Stimulated activated naive CD8-positive, alpha-beta T cell treated with anti-CD3 and anti-CD28 coated beads, Interleukin-15, amount 100 ng/mL, for 72 hours (primary cell): ENCODE data around the gene RHBDL3.
"Not testable (repeated sequence)": the region's sequence is repeated elsewhere in the genome, so short reads cannot be mapped to it uniquely, and the experiment has no call there.

Experiments used
- ATAC-seq: fragments of 150-1000 bp; cut with Tn5 transposase; 2 replicates; pipeline ENCODE4 v1.10.0; 2021; ENCODE audit warnings: mild to moderate bottlenecking, moderate library complexity
- DNase-seq, 2 donors: peaks; one replicate each; pipeline ENCODE4 v3.0.0; 2021 to 2022
- H3K27ac Mint-ChIP-seq, 2 donors: one replicate each; pipeline ENCODE4 v1.8.0; 2022; ENCODE audit warnings: mild to moderate bottlenecking in 2 of 2, mixed read lengths in 2 of 2, moderate library complexity in 2 of 2
- H3K27me3 Mint-ChIP-seq: one replicate; pipeline ENCODE4 v1.8.0; 2022; ENCODE audit warnings: mixed read lengths
- H3K4me1 Mint-ChIP-seq: one replicate; pipeline ENCODE4 v1.8.0; 2022; ENCODE audit warnings: mild to moderate bottlenecking, mixed read lengths
- H3K4me3 Mint-ChIP-seq, 2 donors: one replicate each; pipeline ENCODE4 v1.8.0; 2022; ENCODE audit warnings: mild to moderate bottlenecking in 2 of 2, mixed read lengths in 2 of 2, moderate library complexity in 1 of 2
- H3K9me3 Mint-ChIP-seq, 2 donors: one replicate each; pipeline ENCODE4 v1.8.0; 2022; ENCODE audit warnings: mixed read lengths in 2 of 2

Gene RHBDL3

DNA sequence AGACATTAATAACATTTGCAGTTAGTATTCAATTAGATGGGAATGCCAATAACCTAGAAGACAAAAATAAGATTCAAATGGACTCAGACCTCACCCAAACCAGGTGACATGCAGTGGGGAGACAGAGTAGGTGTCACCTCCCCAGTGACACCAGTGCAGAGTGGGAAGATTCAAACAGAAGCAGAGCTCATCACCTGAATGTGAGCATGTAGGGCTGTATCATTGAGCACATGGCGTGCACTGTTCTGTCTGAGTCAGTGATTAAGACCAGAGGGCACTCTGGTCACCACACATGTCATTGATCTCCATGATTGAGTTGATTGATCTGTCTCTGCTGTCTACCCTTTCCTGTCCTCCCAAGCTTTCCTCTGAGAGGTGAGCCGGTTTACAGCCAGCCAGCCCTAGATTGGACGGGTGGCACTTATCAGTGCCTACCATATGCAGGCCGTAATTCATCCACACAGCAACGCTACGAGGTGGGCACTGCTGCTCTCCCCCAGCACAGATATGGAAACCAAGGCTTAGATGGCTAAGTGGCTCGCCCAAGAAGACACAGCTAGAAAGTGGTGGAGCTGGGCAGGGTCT lies 34.0 kb downstream of the RHBDL3 start:
- Mint-ChIP-seq H3K4me3 (no peak overlapping the region), H3K27ac (no peak overlapping the region), H3K4me1 (no peaks in the 10 kb centered on the region), H3K27me3 (no peaks in the 10 kb centered on the region), H3K9me3 (no peaks in the 10 kb centered on the region)
- ATAC-seq (no peak), DNase-seq (no peak)

DNA sequence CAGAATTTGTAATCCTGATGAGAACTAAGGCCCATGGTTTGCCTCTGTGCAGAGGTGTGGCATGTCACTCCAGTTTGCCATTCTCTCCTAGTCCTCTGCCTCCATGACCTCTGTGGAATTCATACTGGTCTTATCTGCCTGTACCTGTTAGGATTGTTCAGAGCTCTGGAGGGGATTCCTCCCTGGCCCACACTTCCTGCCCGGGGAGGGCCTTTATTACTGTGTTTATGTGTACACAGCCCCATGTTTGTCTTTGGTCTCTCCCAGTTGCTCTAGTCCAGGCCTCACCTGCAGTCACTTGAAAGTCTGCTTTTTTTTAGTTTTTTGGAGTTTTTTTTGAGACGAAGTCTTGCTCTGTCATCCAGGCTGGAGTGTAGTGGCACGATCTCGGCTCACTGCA lies 36.4 kb downstream of the RHBDL3 start:
- Mint-ChIP-seq H3K27me3 (no peaks in the 10 kb centered on the region), H3K27ac (no peak overlapping the region), H3K4me3 (no peak overlapping the region), H3K4me1 (no peaks in the 10 kb centered on the region), H3K9me3 (no peaks in the 10 kb centered on the region)
- no peak for ATAC-seq
- no peak for DNase-seq

DNA sequence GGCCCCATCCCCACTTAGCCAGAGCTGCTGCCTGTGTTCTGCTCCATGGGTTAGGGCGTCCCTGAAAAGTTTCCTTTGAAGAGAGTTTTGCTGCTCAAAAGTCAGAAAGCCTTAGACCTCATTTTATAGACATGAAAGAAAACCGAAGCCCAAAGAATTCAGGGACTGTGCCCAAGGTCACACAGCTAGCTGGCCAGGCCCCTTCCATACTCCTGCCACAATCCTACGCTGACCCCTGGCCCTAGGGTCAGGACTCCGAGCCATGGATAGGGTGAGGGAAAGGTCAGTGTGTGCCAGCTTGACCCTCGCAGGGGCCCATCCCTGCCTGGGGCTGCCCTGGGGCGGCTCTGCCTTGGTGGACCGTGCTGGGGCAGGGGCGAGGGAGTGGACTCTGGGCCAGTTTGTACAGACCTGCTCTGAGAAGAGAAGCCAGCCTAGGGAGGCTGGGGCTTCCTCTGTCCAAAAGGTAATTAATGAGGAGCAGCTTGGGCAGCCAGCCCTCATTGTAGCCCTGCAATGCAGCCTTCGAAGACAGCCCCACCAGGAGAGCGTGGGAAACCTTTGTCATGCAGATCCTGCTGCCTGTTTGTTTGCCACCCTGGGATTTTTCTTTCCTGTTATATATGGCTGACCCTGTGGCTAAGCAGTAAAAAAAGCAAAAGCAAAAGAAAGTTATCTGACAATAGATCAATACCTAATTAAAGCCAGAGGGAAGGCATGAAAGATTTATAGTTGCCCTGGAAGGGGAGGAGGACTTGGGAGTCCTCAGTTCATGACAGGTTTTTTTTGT lies 37.4 kb downstream of the RHBDL3 start:
- no peak for DNase-seq
- Mint-ChIP-seq H3K9me3 (no peaks in the 10 kb centered on the region), H3K27me3 (no peaks in the 10 kb centered on the region), H3K4me3 (no peak overlapping the region), H3K27ac (no peak overlapping the region), H3K4me1 (no peaks in the 10 kb centered on the region)
- ATAC-seq: no peak

DNA sequence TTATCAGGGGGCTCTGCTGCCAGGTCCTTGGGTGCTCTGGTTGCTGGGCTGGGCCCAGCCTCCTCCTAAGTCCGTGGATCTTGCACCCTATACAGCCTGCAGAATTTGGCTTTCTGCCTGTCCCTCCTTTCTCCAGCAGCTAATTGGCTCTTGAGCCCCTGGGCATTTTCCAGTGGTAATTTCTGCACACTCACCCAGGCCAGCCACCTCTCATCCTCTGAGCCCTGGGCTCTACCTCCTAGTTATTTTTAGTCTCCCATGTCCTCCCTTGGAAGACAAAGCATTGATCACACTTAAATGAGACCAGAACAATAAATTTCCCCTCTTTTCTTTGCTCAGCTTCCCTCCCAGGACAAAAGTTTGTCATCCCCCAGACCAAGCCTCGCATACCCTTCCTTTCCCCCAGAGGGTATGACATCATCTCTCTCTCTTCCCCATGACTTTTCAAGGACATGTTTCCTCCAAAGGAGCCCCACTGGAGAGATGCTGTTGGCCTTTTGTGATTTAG lies 38.2 kb downstream of the RHBDL3 start:
- H3K9me3 Mint-ChIP-seq: no peaks in the 10 kb centered on the region
- no peak overlapping the region for H3K27ac Mint-ChIP-seq
- no peak for ATAC-seq
- no peak for DNase-seq
- no peak overlapping the region for H3K4me3 Mint-ChIP-seq
- no peaks in the 10 kb centered on the region for H3K27me3 Mint-ChIP-seq
- H3K4me1 Mint-ChIP-seq: no peaks in the 10 kb centered on the region

DNA sequence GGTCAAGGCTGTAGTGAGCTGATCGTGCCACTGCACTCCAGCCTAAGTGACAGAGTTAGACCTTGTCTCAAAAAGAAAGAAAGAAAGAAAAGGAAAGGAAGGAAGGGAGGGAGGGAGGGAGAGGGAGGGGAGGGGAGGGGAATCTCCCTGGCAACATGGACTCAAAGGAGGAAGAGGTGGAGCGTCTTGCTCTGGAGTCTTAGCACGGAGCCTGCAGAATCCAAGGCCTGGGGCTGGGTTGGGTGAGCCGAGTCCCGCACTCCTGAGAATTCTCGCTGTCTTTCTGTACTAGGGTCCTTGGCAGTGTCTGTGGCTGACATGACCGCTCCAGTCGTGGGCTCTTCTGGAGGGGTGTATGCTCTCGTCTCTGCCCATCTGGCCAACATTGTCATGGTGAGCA lies 39.4 kb downstream of the RHBDL3 start:
- no peak for ATAC-seq
- H3K27ac Mint-ChIP-seq: no peak overlapping the region
- no peaks in the 10 kb centered on the region for H3K9me3 Mint-ChIP-seq
- DNase-seq: no peak
- H3K4me3 Mint-ChIP-seq: no peak overlapping the region
- H3K27me3 Mint-ChIP-seq: no peaks in the 10 kb centered on the region
- H3K4me1 Mint-ChIP-seq: no peaks in the 10 kb centered on the region

DNA sequence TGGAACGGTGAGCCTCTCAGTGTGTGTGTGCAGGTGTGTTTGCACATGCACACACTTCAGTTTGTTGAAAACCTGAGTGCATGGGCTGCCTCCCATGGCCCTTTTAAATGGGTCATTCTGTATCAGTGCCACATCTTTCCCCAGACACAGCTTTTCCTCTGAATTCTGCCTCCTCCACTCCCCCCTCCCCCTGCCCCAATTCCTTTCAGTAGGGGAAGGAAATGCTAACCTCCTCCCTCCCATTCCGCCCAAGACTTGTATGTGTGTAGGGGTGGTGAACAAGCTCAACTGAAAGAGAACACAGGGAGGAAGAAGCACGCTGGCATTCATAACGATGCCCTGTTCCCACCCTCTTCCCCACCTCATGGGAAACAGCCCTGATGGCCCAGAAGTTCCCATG lies 42.0 kb downstream of the RHBDL3 start:
- H3K27me3 Mint-ChIP-seq: peaks cover 7% of the 10 kb centered on the region
- DNase-seq: no peak
- no peak overlapping the region for H3K4me3 Mint-ChIP-seq
- ATAC-seq: no peak
- no peaks in the 10 kb centered on the region for H3K9me3 Mint-ChIP-seq
- H3K4me1 Mint-ChIP-seq: no peaks in the 10 kb centered on the region
- H3K27ac Mint-ChIP-seq: no peak overlapping the region

DNA sequence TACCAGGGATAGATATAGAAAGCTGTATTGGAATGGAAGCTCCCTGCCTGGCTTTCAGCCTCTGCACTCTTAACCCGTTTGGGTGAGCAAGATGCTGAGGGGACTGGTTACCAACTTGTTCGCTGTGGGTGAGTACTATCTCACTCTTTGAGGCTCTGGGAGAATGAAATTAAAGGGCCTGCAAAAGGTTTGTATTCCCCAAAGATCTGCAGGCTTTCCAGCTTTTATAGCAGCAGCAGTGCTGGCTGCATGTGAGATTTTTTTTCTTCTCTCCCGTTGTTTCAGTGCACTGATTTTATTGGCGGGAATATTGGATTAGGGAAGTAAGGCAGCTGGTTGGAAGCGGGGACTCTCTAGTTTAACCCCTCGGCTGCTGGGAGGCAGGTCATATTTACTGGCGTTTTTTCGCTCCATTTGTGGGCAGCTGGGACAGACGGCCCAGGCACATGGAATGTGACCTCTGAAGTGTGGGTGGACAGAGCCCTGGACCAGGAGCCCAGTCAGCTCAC lies 45.5 kb downstream of the RHBDL3 start:
- Mint-ChIP-seq H3K27ac (no peak overlapping the region), H3K4me1 (no peaks in the 10 kb centered on the region), H3K4me3 (no peak overlapping the region), H3K9me3 (no peaks in the 10 kb centered on the region), H3K27me3 (peaks cover 30% of the 10 kb centered on the region)
- DNase-seq (no peak), ATAC-seq (no peak)

DNA sequence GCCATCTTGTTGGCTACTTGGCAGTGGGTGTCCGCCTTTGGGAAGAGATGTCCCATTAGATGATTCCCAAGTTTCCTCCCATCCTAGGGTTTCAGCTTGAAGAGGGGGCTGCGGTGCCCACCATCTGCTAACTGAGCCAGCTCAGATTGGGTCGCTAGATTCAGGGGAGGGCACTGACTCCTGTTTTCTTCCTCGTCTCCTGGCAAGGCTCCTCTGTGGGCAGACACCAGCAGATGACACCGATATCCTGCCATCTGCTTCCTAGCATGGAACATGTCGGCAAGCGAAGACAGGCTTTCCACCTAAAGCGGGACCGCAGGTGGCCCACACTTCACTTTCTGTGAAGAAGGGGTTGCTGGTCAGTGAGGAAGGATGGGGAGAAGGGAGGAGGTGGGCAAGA lies 49.0 kb downstream of the RHBDL3 start:
- ATAC-seq: no peak
- Mint-ChIP-seq H3K9me3 (no peaks in the 10 kb centered on the region), H3K27ac (no peak overlapping the region), H3K27me3 (peaks cover 51% of the 10 kb centered on the region), H3K4me1 (peaks cover 11% of the 10 kb centered on the region), H3K4me3 (no peak overlapping the region)
- no peak for DNase-seq

DNA sequence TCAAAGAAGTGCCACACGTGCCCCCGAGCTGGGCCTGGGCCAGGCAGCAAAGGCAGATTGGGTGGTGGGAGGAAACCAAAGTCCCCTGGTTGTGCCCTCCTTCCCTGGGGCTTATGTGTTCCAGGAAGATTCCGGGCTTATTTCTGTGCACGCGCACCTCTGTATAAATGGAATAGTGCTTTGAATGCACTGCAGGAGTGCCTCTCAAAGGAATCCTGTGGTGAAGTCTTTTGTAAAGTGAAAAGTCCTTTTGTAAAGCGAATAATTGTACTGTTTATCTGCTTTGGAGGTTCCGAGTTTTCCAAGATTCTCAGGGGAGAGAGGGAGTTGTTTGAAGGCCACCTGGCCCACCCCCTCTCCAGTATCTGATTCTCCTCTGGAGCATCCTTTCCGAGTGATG lies 49.5 kb downstream of the RHBDL3 start:
- peaks cover 51% of the 10 kb centered on the region for H3K27me3 Mint-ChIP-seq
- H3K27ac Mint-ChIP-seq: no peak overlapping the region
- ATAC-seq (no peak), DNase-seq (no peak)
- H3K9me3 Mint-ChIP-seq: no peaks in the 10 kb centered on the region
- peaks cover 12% of the 10 kb centered on the region for H3K4me1 Mint-ChIP-seq
- no peak overlapping the region for H3K4me3 Mint-ChIP-seq

DNA sequence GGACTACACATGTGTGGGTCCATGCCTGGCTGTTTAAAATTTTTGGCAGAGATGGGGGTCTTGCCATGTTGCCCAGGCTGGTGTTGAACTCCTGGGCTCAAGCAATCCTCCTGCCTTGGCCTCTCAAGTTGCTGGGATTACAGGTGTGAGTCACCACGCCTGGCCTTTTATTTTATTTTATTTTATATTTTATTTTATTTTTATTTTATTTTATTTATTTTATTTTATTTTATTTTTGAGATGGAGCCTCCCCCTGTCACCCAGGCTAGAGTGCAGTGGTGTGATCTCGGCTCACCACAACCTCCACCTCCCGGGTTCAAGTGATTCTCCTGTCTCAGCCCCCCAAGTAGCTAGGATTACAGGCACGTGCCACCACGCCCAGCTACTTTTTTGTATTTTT lies 51.0 kb downstream of the RHBDL3 start:
- H3K9me3 Mint-ChIP-seq, DNase-seq, H3K4me3 Mint-ChIP-seq, ATAC-seq, H3K27ac Mint-ChIP-seq: not testable (repeated sequence)
- Mint-ChIP-seq H3K4me1 (peaks cover 12% of the 10 kb centered on the region), H3K27me3 (peaks cover 45% of the 10 kb centered on the region)

DNA sequence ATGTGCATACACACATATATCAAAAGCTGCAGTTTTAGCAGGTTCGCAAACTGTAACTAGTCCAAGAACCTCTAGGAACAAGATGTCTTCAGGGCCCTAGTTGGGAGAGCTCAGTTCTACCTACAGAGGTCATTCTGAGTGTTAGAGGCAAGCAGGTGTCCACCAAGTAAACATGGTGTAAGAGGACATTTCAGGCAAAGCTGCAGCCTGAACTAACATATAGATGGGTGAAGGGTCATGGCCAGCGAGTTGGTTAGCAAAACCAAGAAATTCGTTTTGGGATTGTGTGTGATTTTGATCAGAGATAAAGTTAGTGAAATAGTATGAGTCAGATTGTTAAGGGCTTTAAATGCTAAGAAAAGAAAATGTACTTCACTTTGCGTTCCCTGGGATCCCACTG lies 51.7 kb downstream of the RHBDL3 start:
- Mint-ChIP-seq H3K4me1 (peaks cover 12% of the 10 kb centered on the region), H3K4me3 (no peak overlapping the region), H3K27me3 (peaks cover 45% of the 10 kb centered on the region), H3K27ac (no peak overlapping the region), H3K9me3 (no peaks in the 10 kb centered on the region)
- ATAC-seq (no peak), DNase-seq (no peak)

DNA sequence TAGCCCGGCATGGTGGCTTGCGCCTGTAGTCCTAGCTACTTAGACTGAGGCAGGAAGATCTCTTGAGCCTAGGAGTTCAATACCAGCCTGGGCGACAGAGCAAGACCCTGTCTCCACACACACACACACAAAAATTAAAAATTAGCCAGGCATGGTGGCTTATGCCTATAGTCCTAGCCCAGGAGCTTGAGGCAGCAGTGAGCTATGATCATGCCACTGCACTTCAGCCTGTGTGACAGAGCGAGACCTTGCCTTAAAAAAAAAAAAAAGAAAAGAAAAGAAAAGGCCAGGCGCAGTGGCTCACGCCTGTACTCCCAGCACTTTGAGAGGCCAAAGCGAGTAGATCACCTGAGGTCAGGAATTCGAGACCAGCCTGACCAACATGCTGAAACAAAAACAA lies 52.4 kb downstream of the RHBDL3 start:
- no peaks in the 10 kb centered on the region for H3K9me3 Mint-ChIP-seq
- DNase-seq: no peak
- H3K27me3 Mint-ChIP-seq: peaks cover 45% of the 10 kb centered on the region
- H3K4me3 Mint-ChIP-seq: peak overlapping the region in 1 of 2 donors; percentile 16
- peaks cover 16% of the 10 kb centered on the region for H3K4me1 Mint-ChIP-seq
- H3K27ac Mint-ChIP-seq: no peak overlapping the region
- no peak for ATAC-seq

DNA sequence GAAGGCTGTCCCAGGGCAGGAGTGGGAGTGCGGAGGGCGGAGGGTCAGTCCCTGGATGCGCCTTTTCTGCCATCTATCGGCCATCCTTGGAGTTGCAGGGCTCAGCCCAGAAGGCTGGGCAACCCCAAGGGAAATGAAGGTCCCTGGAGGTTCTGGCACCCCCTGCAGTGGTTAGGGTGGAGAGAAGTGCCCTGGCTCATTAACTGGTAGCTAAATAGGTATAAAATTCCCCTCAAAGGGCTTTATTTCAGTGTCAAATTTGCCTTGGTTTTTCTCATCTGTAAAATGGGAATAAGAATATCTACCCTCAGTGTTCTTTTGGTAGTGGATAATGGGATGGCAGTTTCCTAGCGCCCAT lies 53.9 kb downstream of the RHBDL3 start:
- Mint-ChIP-seq H3K4me1 (peaks cover 30% of the 10 kb centered on the region), H3K27me3 (peaks cover 37% of the 10 kb centered on the region), H3K4me3 (peak overlapping the region; percentile 78 to 84), H3K9me3 (no peaks in the 10 kb centered on the region), H3K27ac (no peak overlapping the region)
- DNase-seq (peak; percentile 78), ATAC-seq (peak; percentile 82)

DNA sequence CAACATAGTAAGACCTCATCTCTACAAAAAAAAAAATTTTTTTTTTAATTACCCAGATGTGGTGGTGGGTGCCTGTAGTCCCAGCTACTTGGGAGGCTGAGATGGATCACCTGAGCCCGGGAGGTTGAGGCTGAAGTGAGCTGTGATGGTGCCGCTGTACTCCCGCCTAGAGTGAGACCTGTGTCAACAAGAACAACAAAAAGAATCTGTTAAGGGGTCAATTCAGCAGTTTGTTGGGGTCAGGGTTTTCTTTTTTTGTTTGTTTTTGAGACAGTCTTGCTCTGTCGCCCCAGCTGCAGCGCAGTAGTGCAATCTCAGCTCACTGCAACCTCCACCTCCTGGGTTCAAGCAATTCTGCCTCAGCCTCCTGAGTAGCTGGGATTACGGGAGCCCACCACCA lies 54.4 kb downstream of the RHBDL3 start:
- not testable (repeated sequence) for H3K4me3 Mint-ChIP-seq, DNase-seq, ATAC-seq, H3K9me3 Mint-ChIP-seq, H3K27ac Mint-ChIP-seq
- Mint-ChIP-seq H3K4me1 (peaks cover 30% of the 10 kb centered on the region), H3K27me3 (peaks cover 31% of the 10 kb centered on the region)

DNA sequence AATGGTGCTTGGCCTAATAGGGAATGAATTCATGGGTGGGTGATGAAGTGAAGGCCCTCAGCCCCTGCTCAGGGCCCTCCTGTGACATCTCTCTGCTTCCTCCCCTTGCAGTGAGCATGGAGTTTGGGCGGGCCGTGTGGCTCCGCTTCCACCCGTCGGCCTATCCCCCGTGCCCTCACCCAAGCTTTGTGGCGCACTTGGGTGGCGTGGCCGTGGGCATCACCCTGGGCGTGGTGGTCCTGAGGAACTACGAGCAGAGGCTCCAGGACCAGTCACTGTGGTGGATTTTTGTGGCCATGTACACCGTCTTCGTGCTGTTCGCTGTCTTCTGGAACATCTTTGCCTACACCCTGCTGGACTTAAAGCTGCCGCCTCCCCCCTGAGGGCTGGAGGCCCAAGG lies 55.2 kb downstream of the RHBDL3 start:
- no peak overlapping the region for H3K4me3 Mint-ChIP-seq
- H3K4me1 Mint-ChIP-seq: peaks cover 30% of the 10 kb centered on the region
- DNase-seq (no peak), ATAC-seq (no peak)
- H3K27me3 Mint-ChIP-seq: peaks cover 24% of the 10 kb centered on the region
- no peak overlapping the region for H3K27ac Mint-ChIP-seq
- no peaks in the 10 kb centered on the region for H3K9me3 Mint-ChIP-seq

DNA sequence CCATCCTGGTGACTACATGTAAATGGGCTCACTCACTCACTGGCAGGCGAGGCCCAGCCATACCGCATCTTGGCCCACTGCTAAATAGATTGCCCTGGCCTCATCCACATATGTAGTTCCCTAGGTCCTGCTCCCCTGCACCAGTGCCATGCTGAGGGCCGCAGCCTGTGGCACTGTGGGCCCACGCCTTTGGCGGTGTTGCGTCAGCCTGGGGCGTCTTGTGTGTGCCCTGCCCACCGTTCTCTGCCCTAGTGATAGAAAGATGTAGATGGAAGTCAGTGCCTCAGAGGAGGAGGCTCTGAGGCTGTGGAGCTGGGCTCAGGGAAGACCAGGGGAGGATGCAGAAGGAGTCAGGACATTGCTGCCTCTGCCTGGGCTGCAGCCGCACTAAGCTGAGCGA lies 57.4 kb downstream of the RHBDL3 start:
- no peaks in the 10 kb centered on the region for H3K9me3 Mint-ChIP-seq
- peak overlapping the region; percentile 70 to 92 for H3K27ac Mint-ChIP-seq
- H3K4me1 Mint-ChIP-seq: peaks cover 37% of the 10 kb centered on the region
- H3K4me3 Mint-ChIP-seq: peak overlapping the region in 1 of 2 donors; percentile 41
- ATAC-seq: no peak
- peaks cover 11% of the 10 kb centered on the region for H3K27me3 Mint-ChIP-seq
- no peak for DNase-seq
